ENCODE results near the gene GTF2A1L.

GRCh38 chr2:48587961-48588360 is 29.7 kb upstream of the GTF2A1L start:
- TF ChIP-seq POLR2AphosphoS5 (IDR thresholded peaks at IDR 0.05): no peak
- TF ChIP-seq, protein P1, sequence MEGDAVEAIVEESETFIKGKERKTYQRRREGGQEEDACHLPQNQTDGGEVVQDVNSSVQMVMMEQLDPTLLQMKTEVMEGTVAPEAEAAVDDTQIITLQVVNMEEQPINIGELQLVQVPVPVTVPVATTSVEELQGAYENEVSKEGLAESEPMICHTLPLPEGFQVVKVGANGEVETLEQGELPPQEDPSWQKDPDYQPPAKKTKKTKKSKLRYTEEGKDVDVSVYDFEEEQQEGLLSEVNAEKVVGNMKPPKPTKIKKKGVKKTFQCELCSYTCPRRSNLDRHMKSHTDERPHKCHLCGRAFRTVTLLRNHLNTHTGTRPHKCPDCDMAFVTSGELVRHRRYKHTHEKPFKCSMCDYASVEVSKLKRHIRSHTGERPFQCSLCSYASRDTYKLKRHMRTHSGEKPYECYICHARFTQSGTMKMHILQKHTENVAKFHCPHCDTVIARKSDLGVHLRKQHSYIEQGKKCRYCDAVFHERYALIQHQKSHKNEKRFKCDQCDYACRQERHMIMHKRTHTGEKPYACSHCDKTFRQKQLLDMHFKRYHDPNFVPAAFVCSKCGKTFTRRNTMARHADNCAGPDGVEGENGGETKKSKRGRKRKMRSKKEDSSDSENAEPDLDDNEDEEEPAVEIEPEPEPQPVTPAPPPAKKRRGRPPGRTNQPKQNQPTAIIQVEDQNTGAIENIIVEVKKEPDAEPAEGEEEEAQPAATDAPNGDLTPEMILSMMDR (IDR thresholded peaks at IDR 0.05 in 8 of 11, conservative IDR thresholded peaks at IDR 0.05 in 3 of 11): no peak
